B cell (primary cell): ENCODE results near the gene CHCHD3. TPM values are rescaled to one million over a fixed set of nuclear protein-coding genes. Genes with fewer than 3 reads are reported as not detected.

ENCODE experiments used
- ATAC-seq: fragments of 200-7000 bp; cut with Tn5 transposase; one replicate; pipeline ENCODE4 v1.10.0; 2021; ENCODE audit warnings: low read depth, mild to moderate bottlenecking, moderate number of reproducible peaks, moderate library complexity
- CTCF ChIA-PET: fragments of 350-600 bp; sonication (Branson Sonifier 250); formaldehyde crosslinking; loops from one replicate; lab custom pipeline; 2021; ENCODE audit warnings: antibody characterized with exemption, inconsistent platforms; lab: Charles Lee
- POLR2A ChIA-PET: fragments of 350-600 bp; sonication (Branson Sonifier 250); formaldehyde crosslinking; loops from one replicate; lab custom pipeline; 2021; ENCODE audit warnings: antibody characterized with exemption; lab: Charles Lee
- DNase-seq: peaks from one replicate; pipeline ENCODE4 v3.0.0; 2013
- H2AFZ ChIP-seq: 2 replicates; pipeline ENCODE4 v1.6.1; 2012; ENCODE audit warnings: mild to moderate bottlenecking, low read depth, low read length; ENCODE audit not compliant: insufficient read depth, poor library complexity, severe bottlenecking
- H3K27ac ChIP-seq, 2 donors: 1 replicate in 1 of 2; 2 replicates in 1 of 2; pipeline ENCODE4 v1.5.1; 2012 to 2013; ENCODE audit warnings: low read length in 2 of 2, mild to moderate bottlenecking in 2 of 2, moderate library complexity in 1 of 2
- H3K27me3 ChIP-seq, 4 experiments: fragments of 200-600 bp in 1 of 4; sonication (generic) in 1 of 4; replicated peaks in 1 of 4; 1 replicate in 2 of 4; 2 replicates in 2 of 4; pipeline versions ENCODE4 v1.6.1 to v1.7.0; 2013 to 2016; ENCODE audit warnings: low read length in 3 of 4, mild to moderate bottlenecking in 2 of 4, mixed read lengths in 1 of 4, moderate library complexity in 1 of 4; ENCODE audit not compliant: insufficient read depth in 4 of 4, control insufficient read depth in 3 of 4; ENCODE audit errors: control extremely low read depth in 1 of 4
- H3K36me3 ChIP-seq, 2 experiments: replicated peaks in 1 of 2; 1 replicate in 1 of 2; 2 replicates in 1 of 2; pipeline versions ENCODE4 v1.6.1 to v1.7.1; 2013; ENCODE audit warnings: low read length in 1 of 2; ENCODE audit not compliant: insufficient read depth in 2 of 2, control insufficient read depth in 1 of 2; ENCODE audit errors: control extremely low read depth in 1 of 2, extremely low read depth in 1 of 2
- H3K4me1 ChIP-seq, 2 donors: fragments of 200-600 bp in 1 of 2; sonication (generic) in 1 of 2; 1 replicate in 1 of 2; 2 replicates in 1 of 2; pipeline versions ENCODE4 v1.5.1 to v1.6.1; 2013 to 2017; ENCODE audit warnings: low read length in 2 of 2; ENCODE audit not compliant: control insufficient read depth in 2 of 2, insufficient read depth in 2 of 2
- H3K4me2 ChIP-seq: replicated peaks from 2 replicates; pipeline ENCODE3; 2012; ENCODE audit warnings: mild to moderate bottlenecking, low read depth, low read length; ENCODE audit not compliant: poor library complexity, severe bottlenecking
- H3K4me3 ChIP-seq, 5 experiments: fragments of 200-600 bp in 1 of 5; sonication (generic) in 1 of 5; 1 replicate in 3 of 5; 2 replicates in 2 of 5; pipeline versions ENCODE4 v1.5.1 to v1.7.0; 2011 to 2016; ENCODE audit warnings: low read length in 4 of 5, mild to moderate bottlenecking in 4 of 5, low read depth in 2 of 5, control low read depth in 1 of 5, moderate library complexity in 1 of 5; ENCODE audit not compliant: insufficient read depth in 1 of 5; ENCODE audit errors: control extremely low read depth in 1 of 5, extremely low read depth in 1 of 5
- H3K79me2 ChIP-seq: fragments of 200-600 bp; sonication (generic); one replicate; pipeline ENCODE4 v1.6.0; 2016; ENCODE audit warnings: low read length; ENCODE audit not compliant: control insufficient read depth, insufficient read depth
- H3K9ac ChIP-seq: fragments of 200-600 bp; sonication (generic); 2 replicates; pipeline ENCODE4 v1.6.1; 2017; ENCODE audit warnings: mild to moderate bottlenecking, low read length, moderate library complexity
- H3K9me3 ChIP-seq, 3 donors: one replicate each; pipeline versions ENCODE4 v1.6.1 to v1.7.1; 2013; ENCODE audit warnings: low read length in 2 of 3; ENCODE audit not compliant: control insufficient read depth in 2 of 3, insufficient read depth in 1 of 3; ENCODE audit errors: control extremely low read depth in 1 of 3
- H4K20me1 ChIP-seq: 2 replicates; pipeline ENCODE4 v1.6.0; 2012; ENCODE audit warnings: mild to moderate bottlenecking, low read length; ENCODE audit not compliant: insufficient read depth, control insufficient read depth, poor library complexity, severe bottlenecking
- H3K27ac Mint-ChIP-seq: one replicate; pipeline ENCODE4 v1.8.0; 2021; ENCODE audit warnings: mixed read lengths
- H3K27me3 Mint-ChIP-seq: one replicate; pipeline ENCODE4 v1.8.0; 2021; ENCODE audit warnings: mixed read lengths
- H3K4me1 Mint-ChIP-seq: one replicate; pipeline ENCODE4 v1.8.0; 2021; ENCODE audit warnings: mixed read lengths
- H3K4me3 Mint-ChIP-seq: one replicate; pipeline ENCODE4 v1.8.0; 2021; ENCODE audit warnings: mixed read lengths
- H3K9me3 Mint-ChIP-seq: one replicate; pipeline ENCODE4 v1.8.0; 2022; ENCODE audit warnings: mixed read lengths; ENCODE audit not compliant: insufficient read depth
- CTCF ChIP-seq: fragments of 200-600 bp; IDR thresholded peaks from one replicate; pipeline ENCODE4 v1.8.0; 2022; ENCODE audit warnings: antibody characterized with exemption, mild to moderate bottlenecking
- EZH2 ChIP-seq: IDR thresholded peaks from 2 replicates; pipeline ENCODE4 v1.6.1; 2012; ENCODE audit warnings: borderline replicate concordance, low read depth, mild to moderate bottlenecking, moderate library complexity, low read length; ENCODE audit not compliant: insufficient read depth, poor library complexity, severe bottlenecking
- WGBS: methylation state at CpG from one replicate; pipeline ENCODE4 v1.1.5; 2013; ENCODE audit warnings: missing lambda C conversion rate; ENCODE audit not compliant: insufficient coverage; 5-methylcytosine and 5-hydroxymethylcytosine counted together
- intact Hi-C: fragments of 100-400 bp; cut with micrococcal nuclease; formaldehyde crosslinking; loops from one replicate; pipeline ENCODE4 v1.10.0; 2022
- polyA plus RNA-seq: library from polyadenylated mRNA; depleted of rRNA; stranded (reverse); fragments of >200 nt; gene quantifications from 2 replicates; pipeline ENCODE4 v1.2.3, GENCODE V29; 2012
- total RNA-seq, 2 donors: library from RNA; stranded (reverse); fragments of 120-200 nt in 1 of 2; gene quantifications; 1 replicate in 1 of 2; 2 replicates in 1 of 2; pipeline versions ENCODE4 v1.2.3 to v1.2.4, GENCODE V29; 2013 to 2022

Gene CHCHD3
- total and polyA plus RNA-seq, 2 donors (not counting 1 experiment from before 2014, with no cell fraction given) = 20.1 to 38.4 TPM

GRCh38 chr7:132755538-132756483, 326.1 kb downstream of the CHCHD3 start:
- no peak overlapping the region for H3K9ac ChIP-seq
- no peak overlapping the region for H2AFZ ChIP-seq
- peaks cover 0 to 5% of the 10 kb centered on the region in 2 donors for H3K4me1 ChIP-seq
- H3K4me3 ChIP-seq = no peak overlapping the region
- intact Hi-C loops = no loop called here
- H3K27me3 ChIP-seq = no peaks in the 10 kb centered on the region
- Mint-ChIP-seq H3K4me1 (peaks cover 2% of the 10 kb centered on the region), H3K27me3 (peaks cover 2% of the 10 kb centered on the region), H3K4me3 (no peak overlapping the region), H3K9me3 (no peaks in the 10 kb centered on the region), H3K27ac (no peak overlapping the region)
- H3K27ac ChIP-seq = no peak overlapping the region
- ChIA-PET CTCF (no interaction called here), POLR2A (no interaction called here)
- no peaks in the 10 kb centered on the region for H4K20me1 ChIP-seq
- no peak for TF ChIP-seq CTCF
- TF ChIP-seq EZH2 = no peak
- H3K4me2 ChIP-seq = no peak overlapping the region
- DNase-seq (no peak), ATAC-seq (peak; percentile 41)
- no peaks in the 10 kb centered on the region for H3K36me3 ChIP-seq
- H3K79me2 ChIP-seq = no peaks in the 10 kb centered on the region
- no peaks in the 10 kb centered on the region for H3K9me3 ChIP-seq
- WGBS = 56% methylated on average over 3 of the region's 5 CpGs

- WGBS = 80% methylated on average over 1 of the region's 2 CpGs
These were observed 329.5 kb downstream of the CHCHD3 start for GRCh38 chr7:132752431-132752830.

More at GRCh38 chr7:132752431-132752830, 329.5 kb downstream of the CHCHD3 start:
- Histone ChIP-seq H3K4me2 (no peak overlapping the region), H3K27ac (no peak overlapping the region), H3K4me3 (no peak overlapping the region), H3K9ac (no peak overlapping the region), H2AFZ (no peak overlapping the region), H3K4me1 (peaks cover 0 to 5% of the 10 kb centered on the region in 2 donors), H3K79me2 (no peaks in the 10 kb centered on the region), H4K20me1 (no peaks in the 10 kb centered on the region), H3K9me3 (no peaks in the 10 kb centered on the region), H3K36me3 (no peaks in the 10 kb centered on the region), H3K27me3 (no peaks in the 10 kb centered on the region)
- TF ChIP-seq EZH2 (no peak), CTCF (no peak)
- H3K27ac Mint-ChIP-seq = no peak overlapping the region
- H3K27me3 Mint-ChIP-seq = peaks cover 22% of the 10 kb centered on the region
- POLR2A ChIA-PET = no interaction called here
- H3K4me3 Mint-ChIP-seq = no peak overlapping the region
- DNase-seq (no peak), ATAC-seq (no peak)
- CTCF ChIA-PET = no interaction called here
- intact Hi-C loops = no loop called here
- no peaks in the 10 kb centered on the region for H3K9me3 Mint-ChIP-seq
- peaks cover 2% of the 10 kb centered on the region for H3K4me1 Mint-ChIP-seq
